ENCODE measurements around the gene CDH18.

DNA sequence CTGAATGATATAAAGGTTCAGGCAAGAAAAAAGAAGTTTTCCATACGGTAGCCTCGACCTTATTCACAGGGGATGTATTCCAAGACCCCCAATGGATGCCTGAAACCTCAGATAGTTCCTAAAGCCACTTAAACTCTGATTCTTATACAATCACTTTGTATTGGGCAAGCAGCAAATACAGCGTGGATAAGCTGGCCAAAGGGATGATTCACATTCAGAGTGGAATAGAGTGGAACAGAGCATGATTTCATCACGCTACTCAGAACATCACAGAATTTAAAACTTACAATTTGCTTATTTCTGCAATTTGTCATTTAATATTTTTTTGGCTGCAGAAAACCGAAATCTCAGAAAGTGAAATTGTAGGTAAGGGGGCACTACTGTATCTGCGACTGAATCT is 40.5 kb upstream of the CDH18 start:
- TF ChIP-seq FOS (IDR thresholded peaks at IDR 0.05; ENCODE audit: borderline replicate concordance, insufficient read depth, low read length): no peak
- TF ChIP-seq, protein P1, sequence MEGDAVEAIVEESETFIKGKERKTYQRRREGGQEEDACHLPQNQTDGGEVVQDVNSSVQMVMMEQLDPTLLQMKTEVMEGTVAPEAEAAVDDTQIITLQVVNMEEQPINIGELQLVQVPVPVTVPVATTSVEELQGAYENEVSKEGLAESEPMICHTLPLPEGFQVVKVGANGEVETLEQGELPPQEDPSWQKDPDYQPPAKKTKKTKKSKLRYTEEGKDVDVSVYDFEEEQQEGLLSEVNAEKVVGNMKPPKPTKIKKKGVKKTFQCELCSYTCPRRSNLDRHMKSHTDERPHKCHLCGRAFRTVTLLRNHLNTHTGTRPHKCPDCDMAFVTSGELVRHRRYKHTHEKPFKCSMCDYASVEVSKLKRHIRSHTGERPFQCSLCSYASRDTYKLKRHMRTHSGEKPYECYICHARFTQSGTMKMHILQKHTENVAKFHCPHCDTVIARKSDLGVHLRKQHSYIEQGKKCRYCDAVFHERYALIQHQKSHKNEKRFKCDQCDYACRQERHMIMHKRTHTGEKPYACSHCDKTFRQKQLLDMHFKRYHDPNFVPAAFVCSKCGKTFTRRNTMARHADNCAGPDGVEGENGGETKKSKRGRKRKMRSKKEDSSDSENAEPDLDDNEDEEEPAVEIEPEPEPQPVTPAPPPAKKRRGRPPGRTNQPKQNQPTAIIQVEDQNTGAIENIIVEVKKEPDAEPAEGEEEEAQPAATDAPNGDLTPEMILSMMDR (IDR thresholded peaks at IDR 0.05; ENCODE audit: extremely low read depth in 1 of 2, insufficient read depth in 1 of 2, low read depth in 1 of 2, low read length in 2 of 2): no peak

Data from endothelial cell of umbilical vein (primary cell).